Vagina (tissue), 2 donors: ENCODE measurements around the gene KCNN4. TPM values are rescaled to one million over a fixed set of nuclear protein-coding genes. Genes with fewer than 3 reads are reported as not detected.

Source experiments
- DNase-seq, 2 donors: peaks; one replicate each; pipeline ENCODE4 v3.0.0-alpha.2; 2017; ENCODE audit errors: extremely low spot score in 2 of 2
- H3K27ac ChIP-seq: fragments of 200-600 bp; sonication (generic); one replicate; pipeline ENCODE4 v1.5.1; 2019
- H3K27me3 ChIP-seq: fragments of 200-600 bp; sonication (generic); one replicate; pipeline ENCODE4 v1.5.1; 2019
- H3K36me3 ChIP-seq, 2 donors: fragments of 200-600 bp; sonication (generic); one replicate each; pipeline ENCODE4 v1.5.1; 2017 to 2019
- H3K4me1 ChIP-seq: fragments of 200-600 bp; sonication (generic); one replicate; pipeline ENCODE4 v1.5.1; 2019
- H3K4me3 ChIP-seq, 2 donors: fragments of 200-600 bp; sonication (generic); 1 replicate in 1 of 2; 2 replicates in 1 of 2; pipeline ENCODE4 v1.5.1; 2016 to 2019
- H3K9me3 ChIP-seq: fragments of 200-600 bp; sonication (generic); one replicate; pipeline ENCODE4 v1.5.1; 2019
- CTCF ChIP-seq, 3 experiments: fragments of 450-650 bp in 2 of 3; fragments of 200-600 bp in 1 of 3; sonication (generic) in 1 of 3; IDR thresholded peaks; one replicate each; pipeline ENCODE4 v1.5.1; 2017 to 2019; ENCODE audit warnings: antibody characterized with exemption in 3 of 3, mild to moderate bottlenecking in 2 of 3, moderate library complexity in 2 of 3
- POLR2A ChIP-seq, 2 donors: fragments of 450-650 bp; IDR thresholded peaks; one replicate each; pipeline ENCODE4 v1.6.1; 2017; ENCODE audit warnings: antibody characterized with exemption in 2 of 2, mild to moderate bottlenecking in 2 of 2, moderate library complexity in 2 of 2
- POLR2AphosphoS5 ChIP-seq, 2 donors: sonication (generic); formaldehyde crosslinking; IDR thresholded peaks; one replicate each; pipeline ENCODE4 v1.9.0; 2017; ENCODE audit warnings: antibody characterized with exemption in 2 of 2, mild to moderate bottlenecking in 2 of 2, low read depth in 1 of 2; ENCODE audit not compliant: insufficient read depth in 1 of 2
- intact Hi-C: fragments of 100-400 bp; cut with DNase I; formaldehyde crosslinking; loops from one replicate; pipeline ENCODE4 v1.15.1; 2023
- total RNA-seq: library from RNA; depleted of rRNA; stranded (reverse); fragments of >200 nt; gene quantifications from one replicate; pipeline ENCODE4 v1.2.3, GENCODE V29; 2016

KCNN4 gene
- total RNA-seq, 1 donor from 2014 or later = 16.2 TPM

GRCh38 chr19:43752287-43752875, 28.4 kb downstream of the KCNN4 start:
- Histone ChIP-seq H3K9me3 (no peaks in the 10 kb centered on the region), H3K4me3 (no peak overlapping the region), H3K4me1 (peaks cover 34% of the 10 kb centered on the region), H3K27ac (peak overlapping the region; percentile 99), H3K36me3 (peaks cover 0 to 34% of the 10 kb centered on the region in 2 donors), H3K27me3 (no peaks in the 10 kb centered on the region)
- intact Hi-C loops = no loop called here
- no peak for DNase-seq
- TF ChIP-seq POLR2A (IDR thresholded peaks at IDR 0.05) = no peak
- TF ChIP-seq CTCF (IDR thresholded peaks at IDR 0.05) = no peak
- no peak for TF ChIP-seq POLR2AphosphoS5 (IDR thresholded peaks at IDR 0.05; ENCODE audit: insufficient read depth in 1 of 2, low read depth in 1 of 2)

GRCh38 chr19:43751466-43752220, 29.1 kb downstream of the KCNN4 start:
- Histone ChIP-seq H3K27ac (no peak overlapping the region), H3K4me1 (peaks cover 34% of the 10 kb centered on the region), H3K27me3 (no peaks in the 10 kb centered on the region), H3K36me3 (peaks cover 0 to 41% of the 10 kb centered on the region in 2 donors), H3K4me3 (no peak overlapping the region), H3K9me3 (no peaks in the 10 kb centered on the region)
- intact Hi-C loops = no loop called here
- no peak for DNase-seq
- TF ChIP-seq POLR2AphosphoS5 (IDR thresholded peaks at IDR 0.05; ENCODE audit: insufficient read depth in 1 of 2, low read depth in 1 of 2) (no peak), POLR2A (IDR thresholded peaks at IDR 0.05) (no peak)

- Histone ChIP-seq H3K4me3 (no peak overlapping the region), H3K27me3 (no peaks in the 10 kb centered on the region), H3K27ac (no peak overlapping the region), H3K4me1 (peaks cover 21% of the 10 kb centered on the region), H3K36me3 (peaks cover 0 to 46% of the 10 kb centered on the region in 2 donors), H3K9me3 (no peaks in the 10 kb centered on the region)
- DNase-seq = no peak
- TF ChIP-seq POLR2A (IDR thresholded peaks at IDR 0.05) = no peak
- intact Hi-C loops = loop anchor here (5.0 kb wide), 1 partner anchor 32 kb away; the partner anchor contains the start of gene KCNN4
These were observed 30.9 kb downstream of the KCNN4 start for GRCh38 chr19:43749898-43750297.

DNA sequence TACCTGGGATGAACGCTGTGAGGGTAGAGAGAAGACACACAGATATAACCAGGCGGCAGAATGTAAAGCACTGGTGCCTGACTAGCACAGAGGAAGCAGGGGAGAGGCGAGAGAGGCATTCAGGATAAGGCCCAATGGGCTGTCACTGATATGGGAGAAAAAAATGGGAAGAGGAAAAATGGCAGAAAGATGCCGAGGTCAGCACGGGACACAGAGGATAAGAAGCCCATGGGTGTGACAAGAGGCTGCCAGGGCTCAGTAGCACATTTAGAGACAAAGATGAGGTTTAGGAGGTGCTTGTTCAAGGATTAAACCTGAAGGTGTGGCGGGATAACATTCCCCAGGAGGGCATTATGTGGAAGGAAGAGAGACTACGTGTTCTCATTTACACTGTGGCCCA, 31.6 kb downstream of the KCNN4 start:
- no peak for DNase-seq
- intact Hi-C loops = loop anchor here (5.0 kb wide), 1 partner anchor 33 kb away; the partner anchor contains the start of gene KCNN4
- H3K9me3 ChIP-seq = no peaks in the 10 kb centered on the region
- TF ChIP-seq CTCF (IDR thresholded peaks at IDR 0.05) (no peak), POLR2AphosphoS5 (IDR thresholded peaks at IDR 0.05; ENCODE audit: insufficient read depth in 1 of 2, low read depth in 1 of 2) (no peak), POLR2A (IDR thresholded peaks at IDR 0.05) (no peak)
- H3K36me3 ChIP-seq = peaks cover 0 to 54% of the 10 kb centered on the region in 2 donors
- H3K27ac ChIP-seq = no peak overlapping the region
- no peak overlapping the region for H3K4me3 ChIP-seq
- H3K27me3 ChIP-seq = no peaks in the 10 kb centered on the region
- H3K4me1 ChIP-seq = peaks cover 20% of the 10 kb centered on the region

DNA sequence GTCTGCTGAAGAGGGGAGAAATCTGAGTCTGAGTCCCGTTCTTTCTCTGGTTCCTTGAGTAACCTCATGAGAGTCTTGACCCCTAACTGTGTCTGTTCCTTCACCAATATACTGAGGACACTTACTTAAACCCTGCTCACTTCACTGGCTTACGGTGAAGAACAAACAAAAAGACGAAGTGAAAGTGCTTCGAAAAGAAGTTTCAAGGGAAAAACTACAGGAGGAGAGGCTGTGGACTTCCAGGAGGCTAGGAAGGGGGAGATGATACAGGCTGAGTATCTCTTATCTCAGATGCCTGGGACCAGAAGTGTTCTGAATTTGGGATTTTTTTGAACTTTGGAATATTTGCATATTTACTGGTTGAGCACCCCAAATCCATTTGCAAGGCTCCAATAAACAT, 32.1 kb downstream of the KCNN4 start:
- H3K4me3 ChIP-seq = no peak overlapping the region
- H3K4me1 ChIP-seq = peaks cover 16% of the 10 kb centered on the region
- H3K27ac ChIP-seq = no peak overlapping the region
- no peak for TF ChIP-seq POLR2A (IDR thresholded peaks at IDR 0.05)
- no peak for TF ChIP-seq POLR2AphosphoS5 (IDR thresholded peaks at IDR 0.05; ENCODE audit: insufficient read depth in 1 of 2, low read depth in 1 of 2)
- no peak for TF ChIP-seq CTCF (IDR thresholded peaks at IDR 0.05)
- no peaks in the 10 kb centered on the region for H3K27me3 ChIP-seq
- H3K36me3 ChIP-seq = peaks cover 0 to 59% of the 10 kb centered on the region in 2 donors
- H3K9me3 ChIP-seq = no peaks in the 10 kb centered on the region
- intact Hi-C loops = loop anchor here (5.0 kb wide), 1 partner anchor 34 kb away; the partner anchor contains the start of gene KCNN4
- no peak for DNase-seq

DNA sequence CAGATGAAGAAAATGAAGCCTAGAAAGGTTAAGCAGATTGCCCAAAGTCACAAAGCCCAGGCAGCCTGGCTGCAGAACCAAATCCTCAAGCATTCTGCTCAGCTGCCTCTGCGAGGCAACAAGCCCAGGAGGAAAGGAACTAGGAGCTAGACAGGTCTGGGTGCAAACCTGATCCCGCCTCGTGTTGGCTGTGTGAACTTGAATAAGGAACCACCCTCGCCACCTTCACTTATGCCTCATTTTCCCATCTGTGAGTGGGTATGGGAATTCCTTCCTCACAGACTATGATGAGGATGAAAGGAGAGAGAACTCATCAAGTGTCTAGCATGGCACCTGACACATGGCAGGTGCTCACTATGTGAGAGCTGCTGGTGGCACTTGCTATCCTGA, 32.6 kb downstream of the KCNN4 start:
- intact Hi-C loops = loop anchor here (5.0 kb wide), 1 partner anchor 34 kb away; the partner anchor contains the start of gene KCNN4
- H3K27me3 ChIP-seq = no peaks in the 10 kb centered on the region
- no peaks in the 10 kb centered on the region for H3K9me3 ChIP-seq
- peaks cover 11% of the 10 kb centered on the region for H3K4me1 ChIP-seq
- no peak overlapping the region for H3K27ac ChIP-seq
- peaks cover 0 to 63% of the 10 kb centered on the region in 2 donors for H3K36me3 ChIP-seq
- no peak for TF ChIP-seq POLR2AphosphoS5 (IDR thresholded peaks at IDR 0.05; ENCODE audit: insufficient read depth in 1 of 2, low read depth in 1 of 2)
- DNase-seq = no peak
- H3K4me3 ChIP-seq = no peak overlapping the region
